Measurements from ENCODE around the gene TNP1.

The TNP1 gene

GRCh38 chr2:216845426-216845825 is 14.4 kb downstream of the TNP1 start:
- no peak overlapping the region for H2AFZ ChIP-seq (ENCODE audit: low read depth)
- H3K4me2 ChIP-seq, result no peak overlapping the region
- no peak overlapping the region for H3K4me3 ChIP-seq (IDR thresholded peaks at IDR 0.05; ENCODE audit: insufficient read depth, low read depth, low read length)
- H3K36me3 ChIP-seq (ENCODE audit: insufficient read depth), result no peaks in the 10 kb centered on the region
- no peak overlapping the region for H3K9ac ChIP-seq
- TF ChIP-seq CTCF (conservative IDR thresholded peaks at IDR 0.05; ENCODE audit: low read depth, low read length), result no peak
- H3K4me1 ChIP-seq (ENCODE audit: low read depth, poor library complexity, severe bottlenecking), result no peaks in the 10 kb centered on the region
- H3K27me3 ChIP-seq (ENCODE audit: insufficient read depth, low read depth), result no peaks in the 10 kb centered on the region
- no peaks in the 10 kb centered on the region for H3K79me2 ChIP-seq (ENCODE audit: insufficient read depth, low read depth)
- H3K27ac ChIP-seq, result no peak overlapping the region
- H4K20me1 ChIP-seq (ENCODE audit: insufficient read depth), result no peaks in the 10 kb centered on the region

- no peaks in the 10 kb centered on the region for H4K20me1 ChIP-seq (ENCODE audit: insufficient read depth)
- no peak overlapping the region for H3K4me2 ChIP-seq
- no peaks in the 10 kb centered on the region for H3K4me1 ChIP-seq (ENCODE audit: low read depth, poor library complexity, severe bottlenecking)
- H2AFZ ChIP-seq (ENCODE audit: low read depth), result no peak overlapping the region
- no peak overlapping the region for H3K4me3 ChIP-seq (IDR thresholded peaks at IDR 0.05; ENCODE audit: insufficient read depth, low read depth, low read length)
- TF ChIP-seq CTCF (conservative IDR thresholded peaks at IDR 0.05; ENCODE audit: low read depth, low read length), result no peak
- no peak overlapping the region for H3K9ac ChIP-seq
- H3K79me2 ChIP-seq (ENCODE audit: insufficient read depth, low read depth), result no peaks in the 10 kb centered on the region
- no peaks in the 10 kb centered on the region for H3K36me3 ChIP-seq (ENCODE audit: insufficient read depth)
- no peak overlapping the region for H3K27ac ChIP-seq
- no peaks in the 10 kb centered on the region for H3K27me3 ChIP-seq (ENCODE audit: insufficient read depth, low read depth)
These were observed 17.2 kb downstream of the TNP1 start for GRCh38 chr2:216842636-216843035.

GRCh38 chr2:216839688-216840087 is 20.2 kb downstream of the TNP1 start:
- H2AFZ ChIP-seq (ENCODE audit: low read depth), result no peak overlapping the region
- H3K79me2 ChIP-seq (ENCODE audit: insufficient read depth, low read depth), result no peaks in the 10 kb centered on the region
- H4K20me1 ChIP-seq (ENCODE audit: insufficient read depth), result no peaks in the 10 kb centered on the region
- no peak overlapping the region for H3K4me3 ChIP-seq (IDR thresholded peaks at IDR 0.05; ENCODE audit: insufficient read depth, low read depth, low read length)
- H3K27ac ChIP-seq, result no peak overlapping the region
- no peak overlapping the region for H3K4me2 ChIP-seq
- no peaks in the 10 kb centered on the region for H3K36me3 ChIP-seq (ENCODE audit: insufficient read depth)
- H3K27me3 ChIP-seq (ENCODE audit: insufficient read depth, low read depth), result no peaks in the 10 kb centered on the region
- TF ChIP-seq CTCF (conservative IDR thresholded peaks at IDR 0.05; ENCODE audit: low read depth, low read length), result no peak
- H3K9ac ChIP-seq, result no peak overlapping the region
- no peaks in the 10 kb centered on the region for H3K4me1 ChIP-seq (ENCODE audit: low read depth, poor library complexity, severe bottlenecking)

GRCh38 chr2:216838151-216838550 is 21.7 kb downstream of the TNP1 start:
- no peak overlapping the region for H3K9ac ChIP-seq
- no peaks in the 10 kb centered on the region for H4K20me1 ChIP-seq (ENCODE audit: insufficient read depth)
- H3K4me3 ChIP-seq (IDR thresholded peaks at IDR 0.05; ENCODE audit: insufficient read depth, low read depth, low read length), result no peak overlapping the region
- H3K27ac ChIP-seq, result no peak overlapping the region
- no peak overlapping the region for H3K4me2 ChIP-seq
- no peaks in the 10 kb centered on the region for H3K79me2 ChIP-seq (ENCODE audit: insufficient read depth, low read depth)
- no peak for TF ChIP-seq CTCF (conservative IDR thresholded peaks at IDR 0.05; ENCODE audit: low read depth, low read length)
- H3K27me3 ChIP-seq (ENCODE audit: insufficient read depth, low read depth), result no peaks in the 10 kb centered on the region
- H3K36me3 ChIP-seq (ENCODE audit: insufficient read depth), result no peaks in the 10 kb centered on the region
- H2AFZ ChIP-seq (ENCODE audit: low read depth), result no peak overlapping the region
- no peaks in the 10 kb centered on the region for H3K4me1 ChIP-seq (ENCODE audit: low read depth, poor library complexity, severe bottlenecking)

- Histone ChIP-seq H3K4me2 (no peak overlapping the region), H3K36me3 (ENCODE audit: insufficient read depth) (no peaks in the 10 kb centered on the region), H4K20me1 (ENCODE audit: insufficient read depth) (no peaks in the 10 kb centered on the region), H3K27me3 (ENCODE audit: insufficient read depth, low read depth) (no peaks in the 10 kb centered on the region), H3K4me1 (ENCODE audit: low read depth, poor library complexity, severe bottlenecking) (no peaks in the 10 kb centered on the region), H3K9ac (no peak overlapping the region), H3K4me3 (IDR thresholded peaks at IDR 0.05; ENCODE audit: insufficient read depth, low read depth, low read length) (no peak overlapping the region), H3K79me2 (ENCODE audit: insufficient read depth, low read depth) (no peaks in the 10 kb centered on the region), H3K27ac (no peak overlapping the region), H2AFZ (ENCODE audit: low read depth) (no peak overlapping the region)
- no peak for TF ChIP-seq CTCF (conservative IDR thresholded peaks at IDR 0.05; ENCODE audit: low read depth, low read length)
These were observed 22.1 kb downstream of the TNP1 start for GRCh38 chr2:216837740-216838139.
